Activated CD4-positive, alpha-beta T cell treated with anti-CD3 and anti-CD28 coated beads for 4 hours (primary cell): ENCODE measurements around the gene STK32B.

Experiments used
- DNase-seq, 2 donors: peaks; one replicate each; pipeline ENCODE4 v3.0.0-alpha.2; 2020

STK32B gene

GRCh38 chr4:5479518-5480060 lies 428.3 kb downstream of the STK32B start:
- no peak for DNase-seq

- no peak for DNase-seq
Measured at GRCh38 chr4:5488413-5488812, 437.1 kb downstream of the STK32B start.

- DNase-seq = no peak
Measured at GRCh38 chr4:5489260-5489659, 438.0 kb downstream of the STK32B start.

GRCh38 chr4:5497489-5497888 lies 446.2 kb downstream of the STK32B start:
- DNase-seq = no peak

GRCh38 chr4:5500165-5500564 lies 448.9 kb downstream of the STK32B start:
- DNase-seq = no peak

GRCh38 chr4:5503336-5503936 lies 452.2 kb downstream of the STK32B start:
- no peak for DNase-seq

- no peak for DNase-seq
Measured at GRCh38 chr4:5504486-5504885, 453.2 kb downstream of the STK32B start.

- DNase-seq = no peak
Measured at GRCh38 chr4:5510504-5510903, 459.2 kb downstream of the STK32B start.

GRCh38 chr4:5511791-5512190 lies 460.5 kb downstream of the STK32B start:
- DNase-seq = no peak

- no peak for DNase-seq
Measured at GRCh38 chr4:5515646-5516045, 464.4 kb downstream of the STK32B start.

GRCh38 chr4:5517372-5517771 lies 466.1 kb downstream of the STK32B start:
- DNase-seq = no peak

- no peak for DNase-seq
Measured at GRCh38 chr4:5524446-5525299, 473.4 kb downstream of the STK32B start.

GRCh38 chr4:5526080-5526846 lies 475.0 kb downstream of the STK32B start:
- no peak for DNase-seq

GRCh38 chr4:5527211-5527610 lies 475.9 kb downstream of the STK32B start:
- DNase-seq = no peak

- DNase-seq = no peak
Measured at GRCh38 chr4:5528031-5528436, 476.8 kb downstream of the STK32B start.

GRCh38 chr4:5532100-5532499 lies 480.8 kb downstream of the STK32B start:
- no peak for DNase-seq

GRCh38 chr4:5539584-5539983 lies 488.3 kb downstream of the STK32B start:
- no peak for DNase-seq

- DNase-seq = no peak
Measured at GRCh38 chr4:5541169-5541568, 489.9 kb downstream of the STK32B start.

- DNase-seq = no peak
Measured at GRCh38 chr4:5543681-5544080, 492.4 kb downstream of the STK32B start.

GRCh38 chr4:5544762-5545161 lies 493.5 kb downstream of the STK32B start:
- no peak for DNase-seq

- no peak for DNase-seq
Measured at GRCh38 chr4:5545271-5545670, 494.0 kb downstream of the STK32B start.

GRCh38 chr4:5547651-5548249 lies 496.5 kb downstream of the STK32B start:
- no peak for DNase-seq
